ENCODE measurements around the gene CCSER2.

DNA sequence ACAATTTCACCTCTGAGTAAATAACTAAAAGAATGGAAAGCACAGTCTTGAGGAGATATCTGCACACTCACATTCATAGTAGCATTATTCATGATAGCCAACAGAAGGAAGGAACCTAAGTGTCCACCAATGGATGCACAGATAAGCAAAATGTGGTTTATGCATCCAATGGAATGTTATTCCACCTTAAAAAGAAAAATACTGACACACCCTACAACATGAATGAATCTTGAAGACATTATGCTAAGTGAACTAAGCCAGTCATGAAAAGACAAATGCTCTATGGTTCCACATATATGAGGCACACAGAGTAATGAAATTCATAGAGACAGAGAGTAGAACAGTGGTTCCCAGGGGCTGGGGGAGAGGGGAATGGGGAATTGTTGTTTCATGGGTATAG is 6.5 kb upstream of the CCSER2 start:
- TF ChIP-seq ARNTL (CRISPR knock-in tag; IDR thresholded peaks at IDR 0.05; ENCODE audit: borderline replicate concordance, low read depth) (no peak), TOX (CRISPR knock-in tag; IDR thresholded peaks at IDR 0.05; ENCODE audit: borderline replicate concordance) (no peak), ZFP3 (CRISPR knock-in tag; IDR thresholded peaks at IDR 0.05) (no peak)

All from SK-N-SH treated with all-trans-retinoic acid at 6 μM for 48 hours (cell line).